ENCODE measurements around the gene IKBKG.
"Not testable (repeated sequence)": the region's sequence is repeated elsewhere in the genome, so short reads cannot be mapped to it uniquely, and the experiment has no call there.

Gene IKBKG

DNA sequence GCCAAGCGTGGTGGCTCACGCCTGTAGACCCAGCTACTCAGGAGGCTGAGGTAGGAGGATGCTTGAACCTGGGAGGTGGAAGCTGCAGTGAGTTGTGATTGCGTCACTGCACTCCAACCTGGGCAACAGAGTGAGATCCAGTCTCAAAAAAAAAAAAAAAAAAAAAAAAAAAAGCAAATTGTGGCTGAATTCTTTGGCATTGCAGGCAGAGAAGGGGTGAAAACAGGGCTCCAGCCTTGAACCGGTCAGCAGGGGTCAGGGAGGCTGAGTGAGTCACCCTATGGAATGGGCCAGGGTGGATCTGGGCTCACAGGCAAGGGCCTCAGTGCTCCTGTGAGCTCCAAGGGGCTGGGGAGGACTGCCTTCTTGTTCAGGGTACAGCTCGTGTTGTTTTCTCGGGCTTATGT is 18.2 kb upstream of the IKBKG start:
- DNase-seq, result no peak

DNA sequence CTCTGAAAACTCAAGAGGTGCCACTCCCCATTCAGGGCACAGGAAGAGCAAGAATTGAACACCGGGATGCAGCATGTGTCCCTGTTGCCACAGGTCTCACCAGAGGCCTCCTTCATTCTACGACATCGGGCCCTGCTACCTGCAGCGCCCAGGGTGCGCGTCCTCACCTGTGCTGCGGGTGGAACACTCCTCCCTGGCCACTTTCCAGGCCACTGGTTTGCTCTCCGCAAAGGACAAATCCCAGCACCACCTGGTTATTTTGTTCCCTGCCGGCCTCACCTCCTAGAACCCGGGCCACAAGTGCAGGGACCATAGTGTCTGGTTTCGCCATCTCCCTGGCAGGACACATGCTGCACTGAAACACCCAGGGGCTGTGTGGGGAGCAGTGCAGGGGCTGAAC is 17.1 kb upstream of the IKBKG start:
- no peak for DNase-seq

DNA sequence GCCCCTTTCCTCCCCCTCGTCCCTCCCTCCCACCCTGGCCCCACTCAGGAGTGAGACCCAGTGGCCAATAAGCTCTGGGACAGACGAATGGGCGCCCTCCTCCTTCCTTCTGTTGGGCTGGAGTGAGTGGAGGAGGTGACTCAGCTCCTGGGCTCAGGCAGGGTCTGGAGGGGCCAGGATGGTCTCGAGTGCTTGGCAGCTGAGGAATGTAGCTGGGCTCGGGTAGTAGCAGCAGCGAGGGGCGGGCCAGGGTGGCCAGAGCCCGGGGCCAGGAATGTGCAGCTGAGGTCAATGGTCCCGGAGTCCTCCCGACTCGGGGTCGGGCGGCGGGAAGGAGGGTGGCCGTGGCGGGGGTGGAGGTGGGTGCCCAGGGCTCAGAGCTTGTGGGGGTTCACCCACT is 15.8 kb upstream of the IKBKG start:
- no peak for DNase-seq

- DNase-seq, result no peak
Measured at GRCh38 chrX:154532690-154533089, 14.7 kb upstream of the IKBKG start.

GRCh38 chrX:154534526-154535322 is 12.7 kb upstream of the IKBKG start:
- peak; percentile 34 for DNase-seq

DNA sequence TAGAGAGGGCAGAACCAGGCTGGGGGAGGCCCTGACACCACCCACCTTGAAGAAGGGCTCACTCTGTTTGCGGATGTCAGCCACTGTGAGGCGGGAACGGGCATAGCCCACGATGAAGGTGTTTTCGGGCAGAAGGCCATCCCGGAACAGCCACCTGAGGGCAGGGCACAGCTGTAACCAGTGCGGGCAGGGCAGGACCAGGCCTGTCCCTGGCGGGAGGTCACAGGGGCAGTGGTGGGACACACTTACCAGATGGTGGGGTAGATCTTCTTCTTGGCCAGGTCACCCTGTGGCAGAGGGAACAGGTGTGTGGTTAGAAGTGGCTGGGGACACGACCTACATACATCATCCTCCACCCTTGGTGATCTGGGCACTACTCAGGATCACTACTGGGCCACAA is 11.5 kb upstream of the IKBKG start:
- no peak for DNase-seq

GRCh38 chrX:154539077-154539476 is 8.3 kb upstream of the IKBKG start:
- no peak for DNase-seq

- DNase-seq, result not testable (repeated sequence)
Measured at GRCh38 chrX:154540365-154540764, 7.1 kb upstream of the IKBKG start.

- no peak for DNase-seq
Measured at GRCh38 chrX:154540897-154541535, 6.4 kb upstream of the IKBKG start.

DNA sequence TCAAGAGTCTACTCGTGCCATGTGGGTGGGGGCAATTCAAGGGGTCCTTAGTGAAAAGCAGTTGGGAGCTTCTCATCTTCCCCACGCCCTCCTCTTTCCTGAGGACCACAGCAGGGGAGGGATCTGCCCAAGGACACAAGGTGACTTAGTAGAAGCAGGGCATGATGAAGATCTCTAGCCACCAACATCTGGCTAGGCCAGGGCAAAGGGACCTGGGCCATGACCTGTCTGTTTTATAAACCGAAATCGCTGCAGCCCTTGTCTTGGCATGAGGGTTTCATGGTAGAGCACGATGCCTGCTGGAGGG is 5.9 kb upstream of the IKBKG start:
- no peak for DNase-seq

DNA sequence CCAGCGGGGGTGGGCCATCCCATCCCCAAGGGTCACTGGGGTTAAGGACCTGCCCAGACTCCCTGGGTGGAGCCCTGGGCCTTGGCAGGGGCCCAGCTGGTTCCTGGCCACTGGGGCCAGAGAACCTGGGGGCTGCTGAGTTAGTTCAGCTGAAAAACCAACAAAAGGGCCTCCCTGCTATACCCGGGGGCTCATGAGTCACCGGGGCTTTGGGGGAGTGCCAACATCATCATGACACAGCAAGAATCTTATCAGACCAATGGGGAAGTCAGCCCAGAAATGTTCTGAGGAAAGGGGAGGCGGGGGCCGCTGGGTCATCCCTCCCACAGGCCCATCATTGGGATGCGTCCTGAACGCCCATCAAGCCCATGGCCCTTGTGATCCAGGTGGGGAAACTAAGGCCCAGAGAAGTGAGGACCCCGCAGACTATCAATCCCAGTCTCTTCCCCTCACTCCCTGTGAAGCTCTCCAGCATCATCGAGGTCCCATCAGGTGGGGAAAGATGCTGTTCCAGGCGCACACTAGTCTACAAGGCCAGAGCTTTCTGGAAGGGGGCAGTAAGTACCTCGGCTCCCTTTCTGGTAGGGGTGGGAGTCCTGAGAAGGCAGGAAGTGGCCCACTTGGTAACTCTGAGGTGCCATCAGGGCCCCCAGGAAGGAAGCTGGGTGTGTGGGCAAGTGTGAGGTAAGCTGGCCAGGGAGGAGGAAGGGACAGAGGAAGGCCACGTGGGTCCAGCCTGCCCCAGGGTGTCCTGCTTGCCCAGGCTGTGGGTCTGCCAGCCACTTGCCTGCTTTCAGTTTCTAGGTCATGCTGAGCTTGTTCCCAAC is 5.3 kb upstream of the IKBKG start:
- no peak for DNase-seq

GRCh38 chrX:154542723-154543424 is 4.5 kb upstream of the IKBKG start:
- no peak for DNase-seq

GRCh38 chrX:154545673-154546274 is 1.6 kb upstream of the IKBKG start:
- no peak for DNase-seq

DNA sequence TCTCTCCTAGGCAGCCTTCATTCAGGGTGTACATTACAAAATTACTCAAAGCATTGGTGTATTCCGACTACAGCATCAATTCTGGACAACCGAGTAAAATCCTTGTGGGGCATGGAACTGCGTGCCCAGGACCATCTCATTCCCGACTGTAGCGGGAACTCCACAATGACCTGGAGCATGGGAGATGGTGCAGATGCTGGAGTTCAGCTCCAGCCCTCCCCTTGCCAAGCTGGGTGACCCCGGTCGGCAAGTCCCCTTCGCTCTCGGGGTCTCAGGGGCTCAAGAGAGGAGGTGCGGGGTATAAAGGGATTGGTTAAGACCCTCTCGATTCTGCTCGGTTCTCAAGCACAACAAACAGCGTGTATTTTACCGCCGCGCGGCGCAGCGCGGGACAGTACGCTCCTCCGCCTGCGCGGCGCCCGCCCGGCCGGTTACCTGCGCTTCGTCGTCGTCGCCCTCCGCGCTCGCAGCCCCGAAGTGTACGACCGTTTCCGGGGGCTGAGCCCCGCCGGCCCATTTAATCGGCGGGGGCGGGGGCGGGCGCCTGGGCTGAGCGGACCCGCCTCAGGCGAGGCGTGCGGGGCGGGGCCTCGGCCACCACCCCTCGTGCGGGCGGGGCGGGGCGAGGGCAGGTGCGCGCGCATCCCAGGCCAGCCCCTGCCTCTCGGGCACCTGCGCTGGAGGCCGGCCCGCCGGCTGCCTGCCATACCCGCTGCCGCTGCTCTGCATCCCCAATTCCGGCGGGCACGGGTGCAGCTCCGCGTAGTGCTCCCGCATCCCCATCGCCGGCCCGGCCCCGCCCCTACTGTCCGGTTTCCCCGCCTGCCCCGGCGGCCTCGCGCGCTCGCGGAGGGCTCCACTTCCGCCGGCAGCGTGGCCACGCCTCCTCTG is 821 bp upstream of the IKBKG start, which contains the start of gene G6PD:
Gene G6PD (minus strand): TSS at position 493 of the 891 bp plus-strand sequence. CDS start 691 bp downstream, outside the sequence.
- no peak for DNase-seq

- no peak for DNase-seq
Measured at GRCh38 chrX:154548028-154548316, 552 bp downstream of the IKBKG start.

- no peak for DNase-seq
Measured at GRCh38 chrX:154549766-154550165, 2.3 kb downstream of the IKBKG start.

- not testable (repeated sequence) for DNase-seq
Measured at GRCh38 chrX:154552112-154552806, 4.8 kb downstream of the IKBKG start.

- DNase-seq, result not testable (repeated sequence)
Measured at GRCh38 chrX:154558060-154558690, 10.8 kb downstream of the IKBKG start.

DNA sequence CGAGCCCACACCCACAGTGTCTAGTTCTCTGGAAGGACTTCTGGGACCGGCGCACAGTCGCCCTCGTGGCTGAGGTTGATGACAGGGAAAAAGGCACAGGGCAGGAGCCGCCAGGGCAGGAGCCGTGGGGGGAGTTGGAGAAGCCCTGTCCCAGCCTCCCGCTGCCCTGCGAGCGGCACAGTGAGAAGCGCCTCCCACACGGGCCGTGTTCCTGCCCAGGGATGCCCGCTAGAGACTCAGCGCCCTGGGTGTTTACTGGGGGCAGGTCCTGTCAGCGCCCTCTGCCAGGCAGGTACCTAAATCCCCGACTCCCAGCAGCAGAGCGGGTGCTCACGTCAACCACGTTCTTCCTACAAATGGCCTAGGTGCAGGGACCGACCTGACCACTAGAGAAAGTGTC is 11.5 kb downstream of the IKBKG start:
- DNase-seq, result not testable (repeated sequence)

GRCh38 chrX:154560326-154560725 is 12.9 kb downstream of the IKBKG start:
- not testable (repeated sequence) for DNase-seq

DNA sequence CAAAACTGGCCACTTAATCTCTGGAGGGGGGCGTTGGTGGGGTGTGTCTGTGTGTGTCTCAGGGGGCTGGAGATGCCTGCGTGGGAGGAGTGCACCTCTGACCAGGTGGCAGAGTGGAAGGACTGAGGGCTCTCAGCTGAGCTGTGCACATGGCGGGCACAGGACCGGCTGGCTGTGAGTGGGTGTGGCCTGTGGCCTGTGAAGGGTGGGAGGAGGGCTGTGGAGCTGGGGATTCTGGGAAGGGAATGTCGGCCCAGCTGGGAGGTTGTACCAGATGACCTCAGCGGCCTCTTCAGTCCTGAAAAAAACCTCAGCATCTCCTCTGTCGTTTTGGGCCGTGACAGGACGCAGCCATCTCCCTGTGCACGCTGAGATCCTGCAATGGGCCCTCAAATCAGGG is 14.9 kb downstream of the IKBKG start:
- not testable (repeated sequence) for DNase-seq
